ENCODE measurements around the gene BCO1.

The BCO1 gene

DNA sequence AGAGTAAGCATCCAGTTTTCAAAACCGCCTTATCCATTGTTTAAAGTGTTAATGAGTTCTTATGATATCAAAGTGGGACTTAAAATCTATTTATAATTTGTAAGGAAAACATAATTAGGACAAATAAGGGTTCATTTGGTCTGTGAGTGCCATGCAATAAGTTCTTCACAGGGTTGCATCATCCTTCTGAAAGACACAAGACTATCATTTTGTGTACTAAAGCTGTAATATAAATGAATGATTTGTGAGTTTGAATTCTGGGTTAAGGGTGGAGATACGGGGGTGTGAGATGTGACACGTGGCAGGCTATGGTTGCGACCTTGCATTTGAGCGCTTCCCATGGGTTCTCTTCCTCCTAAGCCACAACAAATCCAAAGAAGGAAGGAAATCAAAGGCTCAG, 83.0 kb downstream of the BCO1 start:
- FAIRE-seq = no peak

DNA sequence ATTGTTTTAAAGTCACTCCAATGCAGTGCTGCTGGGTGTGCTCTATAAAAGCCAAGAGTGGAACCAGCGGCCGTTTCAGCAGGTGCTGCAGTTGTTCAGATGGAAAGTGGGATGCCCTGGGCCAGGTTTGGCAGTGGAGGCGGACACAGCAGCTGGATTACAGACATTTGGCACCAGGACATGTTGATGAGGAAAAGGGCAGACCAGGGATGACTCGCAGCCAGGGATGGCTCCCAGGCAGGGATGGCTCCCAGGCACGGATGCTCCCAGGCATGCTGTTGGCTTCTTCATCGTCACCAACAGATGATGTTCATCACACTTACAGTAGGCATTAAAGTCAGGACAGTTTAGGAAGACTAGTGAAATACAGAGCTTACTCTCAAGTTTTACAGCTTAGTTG, 86.3 kb downstream of the BCO1 start:
- FAIRE-seq = no peak

DNA sequence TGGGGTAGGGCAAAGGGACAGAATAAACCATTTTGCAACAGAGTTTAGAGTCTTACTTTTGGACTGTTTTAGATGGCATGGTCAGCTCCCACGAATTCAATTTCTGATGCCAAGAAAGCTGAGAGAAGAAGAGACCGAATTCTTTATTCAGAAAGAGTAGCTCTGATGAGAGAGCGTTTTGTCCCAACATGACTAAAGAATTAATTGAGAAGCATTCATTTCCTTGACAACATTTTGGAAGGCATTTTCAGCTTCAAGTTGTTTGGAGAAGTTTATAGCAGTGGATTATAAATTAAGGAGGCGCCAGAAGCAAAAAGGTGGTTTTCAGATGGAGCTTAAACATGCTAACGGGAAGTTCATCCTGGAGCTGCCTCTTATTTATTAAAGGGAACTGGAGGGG, 88.5 kb downstream of the BCO1 start:
- FAIRE-seq = no peak

DNA sequence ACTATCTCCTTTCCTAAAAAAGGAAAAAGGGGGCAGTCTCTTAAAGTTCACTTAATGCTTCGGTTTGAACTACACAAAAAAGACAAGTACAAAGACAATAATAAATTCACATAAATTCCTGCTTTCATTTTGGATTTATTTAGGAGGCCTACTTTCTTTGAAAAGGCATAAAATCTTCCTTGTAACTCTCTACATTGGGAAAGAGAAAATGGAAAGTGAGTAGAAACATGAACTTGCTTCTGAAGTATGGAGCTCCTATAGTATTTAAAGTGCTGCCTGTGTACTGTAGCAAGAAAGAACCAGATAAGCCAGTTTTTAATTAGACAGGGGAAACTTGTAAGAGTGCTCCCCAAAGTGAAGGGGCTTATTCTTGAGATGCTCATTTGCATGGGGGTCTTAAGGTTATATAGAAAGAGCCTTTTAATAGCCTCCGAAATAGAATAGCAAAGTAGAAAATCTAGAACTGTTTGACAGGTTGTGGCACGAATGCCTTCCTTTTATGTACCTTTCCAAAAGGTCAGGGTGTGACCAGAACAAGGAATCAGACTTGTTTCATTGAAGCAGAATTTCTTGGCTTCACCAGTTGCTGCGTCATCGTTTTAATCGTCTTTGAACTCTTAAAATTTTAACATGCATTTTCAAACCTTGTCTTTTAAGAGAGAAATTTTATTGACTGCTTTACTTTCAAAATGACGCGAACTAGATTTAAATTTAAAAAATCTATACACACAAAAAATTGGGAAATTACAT, 89.1 kb downstream of the BCO1 start:
- no peak for FAIRE-seq

- no peak for FAIRE-seq
Measured at GRCh38 chr16:81329947-81330346, 91.5 kb downstream of the BCO1 start.

DNA sequence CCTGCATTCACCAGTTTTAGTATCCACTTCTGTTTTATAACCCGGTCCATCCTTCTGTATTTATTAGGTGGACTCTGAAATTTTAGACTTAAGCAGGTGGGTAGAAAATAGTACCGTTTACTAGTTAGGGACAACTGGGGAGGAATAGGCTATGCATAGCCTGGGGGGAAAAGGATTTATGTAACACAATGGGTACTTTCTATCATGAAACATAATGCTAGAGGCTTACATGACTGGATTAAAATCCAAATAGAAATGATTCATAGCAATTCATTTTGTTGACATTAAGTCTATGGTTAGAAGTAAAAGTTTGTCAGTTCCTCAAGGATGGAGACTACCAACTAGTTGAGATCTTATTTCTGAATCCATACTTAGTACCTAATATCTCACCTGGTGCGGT, 94.9 kb downstream of the BCO1 start:
- no peak for FAIRE-seq

DNA sequence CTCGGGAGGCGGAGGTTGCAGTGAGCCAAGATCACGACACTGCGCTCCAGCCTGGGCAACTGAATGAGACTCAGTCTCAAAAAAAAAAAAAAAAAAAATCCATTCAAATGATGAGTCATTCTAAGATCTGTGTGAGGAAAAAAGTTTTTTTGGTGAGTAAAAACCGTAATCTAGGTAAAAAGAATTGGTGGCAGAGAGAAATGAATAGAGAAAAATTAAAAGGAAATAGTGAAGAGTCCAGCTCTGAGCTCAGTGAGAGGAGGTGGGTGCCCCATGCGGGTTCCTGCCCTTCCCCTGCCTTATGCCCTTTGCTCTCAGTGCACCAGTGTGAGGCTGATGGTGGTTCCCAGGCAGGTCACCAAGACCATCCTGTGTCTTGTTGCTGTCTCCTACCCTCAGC, 97.2 kb downstream of the BCO1 start:
- no peak for FAIRE-seq

- FAIRE-seq = no peak
Measured at GRCh38 chr16:81337097-81337496, 98.6 kb downstream of the BCO1 start.

Measured in endometrium (tissue), 2 donors.